H9 (cell line): Measurements from ENCODE around the gene CCT2. TPM values are rescaled to one million over a fixed set of nuclear protein-coding genes. Genes with fewer than 3 reads are reported as not detected.

Experiments
- DNase-seq: peaks from one replicate; pipeline ENCODE4 v3.0.0-alpha.2; 2017
- H2AFZ ChIP-seq: one replicate; pipeline ENCODE4 v1.6.1; 2013; ENCODE audit warnings: mild to moderate bottlenecking, low read length, control low read depth, moderate library complexity
- H2AK5ac ChIP-seq: 2 replicates; pipeline ENCODE4 v1.6.1; 2013; ENCODE audit warnings: low read length, control low read depth, mixed read lengths; ENCODE audit not compliant: insufficient read length
- H2BK120ac ChIP-seq: one replicate; pipeline ENCODE4 v1.6.1; 2013; ENCODE audit warnings: low read depth, mild to moderate bottlenecking, low read length, control low read depth, inconsistent platforms; ENCODE audit not compliant: poor library complexity, severe bottlenecking
- H2BK12ac ChIP-seq: 2 replicates; pipeline ENCODE4 v1.6.1; 2013; ENCODE audit warnings: low read length, control low read depth, mixed read lengths, low read depth; ENCODE audit not compliant: insufficient read length
- H2BK15ac ChIP-seq: 2 replicates; pipeline ENCODE4 v1.6.1; 2013; ENCODE audit warnings: low read depth, low read length, control low read depth
- H2BK20ac ChIP-seq: one replicate; pipeline ENCODE4 v1.6.1; 2013; ENCODE audit warnings: low read depth, mild to moderate bottlenecking, low read length, control low read depth, inconsistent platforms; ENCODE audit not compliant: poor library complexity, severe bottlenecking
- H2BK5ac ChIP-seq: 2 replicates; pipeline ENCODE4 v1.6.1; 2013; ENCODE audit warnings: low read length, control low read depth, mixed read lengths; ENCODE audit not compliant: insufficient read length
- H3K14ac ChIP-seq: 2 replicates; pipeline ENCODE4 v1.6.1; 2013; ENCODE audit warnings: low read length, control low read depth; ENCODE audit not compliant: insufficient read depth
- H3K18ac ChIP-seq: 2 replicates; pipeline ENCODE4 v1.6.1; 2013; ENCODE audit warnings: low read depth, mild to moderate bottlenecking, mixed read lengths, low read length, control low read depth; ENCODE audit not compliant: insufficient read length
- H3K23ac ChIP-seq: 2 replicates; pipeline ENCODE4 v1.6.1; 2013; ENCODE audit warnings: low read length, control low read depth, mixed read lengths, low read depth; ENCODE audit not compliant: insufficient read length
- H3K23me2 ChIP-seq: 2 replicates; pipeline ENCODE4 v1.6.1; 2013; ENCODE audit warnings: low read depth, mild to moderate bottlenecking, mixed read lengths, low read length, control low read depth; ENCODE audit not compliant: insufficient read length, poor library complexity, severe bottlenecking
- H3K27ac ChIP-seq: 2 replicates; pipeline ENCODE4 v1.5.1; 2013; ENCODE audit warnings: low read length, control low read depth, mixed read lengths, low read depth; ENCODE audit not compliant: insufficient read length
- H3K27me3 ChIP-seq: 2 replicates; pipeline ENCODE4 v1.6.1; 2013; ENCODE audit warnings: low read length, control low read depth, inconsistent platforms; ENCODE audit not compliant: insufficient read depth
- H3K4ac ChIP-seq: 2 replicates; pipeline ENCODE4 v1.6.1; 2013; ENCODE audit warnings: low read depth, mild to moderate bottlenecking, control low read depth, inconsistent platforms, low read length, moderate library complexity
- H3K4me1 ChIP-seq: 2 replicates; pipeline ENCODE4 v1.6.1; 2013; ENCODE audit warnings: low read length, control low read depth, inconsistent platforms; ENCODE audit not compliant: insufficient read depth
- H3K4me2 ChIP-seq: 2 replicates; pipeline ENCODE4 v1.6.1; 2013; ENCODE audit warnings: low read length, control low read depth, mixed read lengths; ENCODE audit not compliant: insufficient read length, insufficient read depth
- H3K56ac ChIP-seq: 2 replicates; pipeline ENCODE4 v1.6.1; 2013; ENCODE audit warnings: low read depth, mild to moderate bottlenecking, mixed read lengths, low read length, control low read depth; ENCODE audit not compliant: insufficient read length
- H3K79me1 ChIP-seq: 2 replicates; pipeline ENCODE4 v1.6.1; 2013; ENCODE audit warnings: low read depth, mild to moderate bottlenecking, moderate library complexity, low read length, control low read depth, inconsistent platforms; ENCODE audit not compliant: insufficient read depth, poor library complexity, severe bottlenecking
- H3K79me2 ChIP-seq: 2 replicates; pipeline ENCODE4 v1.6.1; 2013; ENCODE audit warnings: low read length, control low read depth, inconsistent platforms; ENCODE audit not compliant: insufficient read depth
- H3K9ac ChIP-seq: 2 replicates; pipeline ENCODE4 v1.6.1; 2013; ENCODE audit warnings: low read length, control low read depth, mixed read lengths; ENCODE audit not compliant: insufficient read length; ENCODE audit errors: extremely low read depth
- H3K9me3 ChIP-seq: one replicate; pipeline ENCODE4 v1.6.1; 2013; ENCODE audit warnings: low read depth, low read length, inconsistent platforms; ENCODE audit not compliant: control insufficient read depth
- H3T11ph ChIP-seq: one replicate; pipeline ENCODE4 v1.6.1; 2013; ENCODE audit warnings: mild to moderate bottlenecking, low read length, control low read depth, inconsistent platforms
- H4K20me1 ChIP-seq: one replicate; pipeline ENCODE4 v1.6.1; 2013; ENCODE audit not compliant: control insufficient read depth, insufficient read length, insufficient read depth
- H4K5ac ChIP-seq: 2 replicates; pipeline ENCODE4 v1.6.1; 2013; ENCODE audit warnings: low read depth, mild to moderate bottlenecking, mixed read lengths, low read length, control low read depth; ENCODE audit not compliant: insufficient read length
- H4K8ac ChIP-seq: replicated peaks from 2 replicates; pipeline ENCODE4 v1.6.1; 2013; ENCODE audit warnings: low read length, control low read depth, mixed read lengths, low read depth; ENCODE audit not compliant: insufficient read length
- H4K91ac ChIP-seq: 2 replicates; pipeline ENCODE4 v1.6.1; 2013; ENCODE audit warnings: low read depth, mild to moderate bottlenecking, moderate library complexity, mixed read lengths, low read length, control low read depth; ENCODE audit not compliant: insufficient read length
- H3K27ac Mint-ChIP-seq, 3 experiments: 2 replicates in 2 of 3; 3 replicates in 1 of 3; pipeline ENCODE4 v1.8.0; 2020 to 2021; ENCODE audit warnings: mixed read lengths in 3 of 3, mild to moderate bottlenecking in 1 of 3, moderate library complexity in 1 of 3
- H3K27me3 Mint-ChIP-seq: 2 replicates; pipeline ENCODE4 v1.8.0; 2021; ENCODE audit warnings: low read depth, mild to moderate bottlenecking, moderate library complexity, mixed read lengths
- H3K36me3 Mint-ChIP-seq, 3 experiments: 2 replicates in 2 of 3; 3 replicates in 1 of 3; pipeline ENCODE4 v1.8.0; 2020 to 2021; ENCODE audit warnings: low read depth in 3 of 3, mixed read lengths in 3 of 3; ENCODE audit not compliant: insufficient read depth in 1 of 3
- H3K4me1 Mint-ChIP-seq, 2 experiments: 2 replicates each; pipeline ENCODE4 v1.8.0; 2020; ENCODE audit warnings: mixed read lengths in 2 of 2
- H3K4me3 Mint-ChIP-seq, 2 experiments: 2 replicates in 1 of 2; 3 replicates in 1 of 2; pipeline ENCODE4 v1.8.0; 2020 to 2021; ENCODE audit warnings: mild to moderate bottlenecking in 2 of 2, mixed read lengths in 2 of 2, moderate library complexity in 1 of 2
- H3K9me3 Mint-ChIP-seq, 2 experiments: 2 replicates in 1 of 2; 3 replicates in 1 of 2; pipeline ENCODE4 v1.8.0; 2020; ENCODE audit warnings: mild to moderate bottlenecking in 2 of 2, mixed read lengths in 2 of 2, moderate library complexity in 1 of 2
- WGBS: extraction: QIAGEN DNeasy Blood & Tissue Kit; methylation state at CpG from one replicate; pipeline ENCODE4 v1.1.7; 2013; ENCODE audit warnings: missing lambda C conversion rate, low lambda C conversion rate, mixed read lengths; ENCODE audit not compliant: insufficient read length; ENCODE audit errors: extremely low coverage; 5-methylcytosine and 5-hydroxymethylcytosine counted together
- total RNA-seq: library from RNA; stranded (reverse); gene quantifications from 2 replicates; pipeline ENCODE4 v1.2.1, GENCODE V29; 2021
- TF ChIP-seq, protein P1 (sequence below): fragments of 200-600 bp; sonication (generic); conservative IDR thresholded peaks from 3 replicates; pipeline ENCODE4 v1.8.0; 2021; ENCODE audit warnings: antibody characterized with exemption, mild to moderate bottlenecking

The CCT2 gene
- total RNA-seq, 1 experiment from 2014 or later: 405 TPM

DNA sequence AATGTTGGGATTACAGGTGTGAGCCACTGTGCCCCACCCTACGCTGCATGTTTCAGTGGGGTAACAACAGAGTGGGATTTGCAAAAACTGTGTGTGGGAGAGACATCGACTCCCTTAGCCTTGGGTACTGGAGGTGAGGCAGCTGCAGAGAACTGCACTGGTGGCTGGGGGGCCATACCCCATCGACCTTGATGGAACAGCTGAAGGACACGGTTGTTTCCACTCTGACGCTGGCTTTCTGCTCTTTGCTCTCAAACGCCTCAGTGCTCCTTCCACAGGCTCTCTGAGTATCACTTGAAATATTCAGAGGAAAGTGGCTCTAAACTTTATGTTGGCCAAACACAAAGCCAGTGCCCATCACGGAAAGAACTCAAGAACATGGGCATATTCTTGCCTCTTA, 56.3 kb downstream of the CCT2 start:
- H3K18ac ChIP-seq: no peak overlapping the region
- no peaks in the 10 kb centered on the region for H3K23me2 ChIP-seq
- no peak overlapping the region for H4K91ac ChIP-seq
- TF ChIP-seq, protein P1, sequence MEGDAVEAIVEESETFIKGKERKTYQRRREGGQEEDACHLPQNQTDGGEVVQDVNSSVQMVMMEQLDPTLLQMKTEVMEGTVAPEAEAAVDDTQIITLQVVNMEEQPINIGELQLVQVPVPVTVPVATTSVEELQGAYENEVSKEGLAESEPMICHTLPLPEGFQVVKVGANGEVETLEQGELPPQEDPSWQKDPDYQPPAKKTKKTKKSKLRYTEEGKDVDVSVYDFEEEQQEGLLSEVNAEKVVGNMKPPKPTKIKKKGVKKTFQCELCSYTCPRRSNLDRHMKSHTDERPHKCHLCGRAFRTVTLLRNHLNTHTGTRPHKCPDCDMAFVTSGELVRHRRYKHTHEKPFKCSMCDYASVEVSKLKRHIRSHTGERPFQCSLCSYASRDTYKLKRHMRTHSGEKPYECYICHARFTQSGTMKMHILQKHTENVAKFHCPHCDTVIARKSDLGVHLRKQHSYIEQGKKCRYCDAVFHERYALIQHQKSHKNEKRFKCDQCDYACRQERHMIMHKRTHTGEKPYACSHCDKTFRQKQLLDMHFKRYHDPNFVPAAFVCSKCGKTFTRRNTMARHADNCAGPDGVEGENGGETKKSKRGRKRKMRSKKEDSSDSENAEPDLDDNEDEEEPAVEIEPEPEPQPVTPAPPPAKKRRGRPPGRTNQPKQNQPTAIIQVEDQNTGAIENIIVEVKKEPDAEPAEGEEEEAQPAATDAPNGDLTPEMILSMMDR: no peak
- H3K9me3 ChIP-seq: no peaks in the 10 kb centered on the region
- no peaks in the 10 kb centered on the region for H3K36me3 Mint-ChIP-seq
- H3K79me1 ChIP-seq: no peaks in the 10 kb centered on the region
- H2BK12ac ChIP-seq: no peak overlapping the region
- H3K27ac Mint-ChIP-seq: no peak overlapping the region
- H2BK20ac ChIP-seq: no peak overlapping the region
- H3K27me3 Mint-ChIP-seq: no peaks in the 10 kb centered on the region; the same call in 1 of the 2 replicates
- no peak overlapping the region for H2BK120ac ChIP-seq
- no peak overlapping the region for H4K8ac ChIP-seq
- no peak overlapping the region for H3K56ac ChIP-seq
- H3K9ac ChIP-seq: no peak overlapping the region
- no peak overlapping the region for H3K14ac ChIP-seq
- no peaks in the 10 kb centered on the region for H3K4me1 ChIP-seq
- H3K9me3 Mint-ChIP-seq: no peaks in the 10 kb centered on the region
- no peak overlapping the region for H3K23ac ChIP-seq
- H3T11ph ChIP-seq: no peak overlapping the region
- no peak overlapping the region for H4K5ac ChIP-seq
- no CpG with 5 or more reads among the region's 7 CpGs for WGBS
- H2BK15ac ChIP-seq: no peak overlapping the region
- H3K4me3 Mint-ChIP-seq: no peak overlapping the region
- no peaks in the 10 kb centered on the region for H3K79me2 ChIP-seq
- DNase-seq: no peak
- no peak overlapping the region for H3K4me2 ChIP-seq
- no peaks in the 10 kb centered on the region for H3K27me3 ChIP-seq
- H3K27ac ChIP-seq: no peak overlapping the region
- no peak overlapping the region for H2AFZ ChIP-seq
- H3K4ac ChIP-seq: no peak overlapping the region
- no peaks in the 10 kb centered on the region for H3K4me1 Mint-ChIP-seq
- no peaks in the 10 kb centered on the region for H4K20me1 ChIP-seq
- no peak overlapping the region for H2AK5ac ChIP-seq
- no peak overlapping the region for H2BK5ac ChIP-seq
